EL (cell line): Measurements from ENCODE around the gene STK32A.
A peak's percentile ranks its signal among the peaks of the same experiment; 100 is the strongest.

ENCODE experiments used
- DNase-seq: peaks from one replicate; pipeline ENCODE4 v3.0.0-alpha.2; 2016

STK32A gene

GRCh38 chr5:147267082-147267832, 32.4 kb downstream of the STK32A start:
- DNase-seq: no peak

- DNase-seq: no peak
These were observed 41.7 kb downstream of the STK32A start for GRCh38 chr5:147276497-147276896.

DNA sequence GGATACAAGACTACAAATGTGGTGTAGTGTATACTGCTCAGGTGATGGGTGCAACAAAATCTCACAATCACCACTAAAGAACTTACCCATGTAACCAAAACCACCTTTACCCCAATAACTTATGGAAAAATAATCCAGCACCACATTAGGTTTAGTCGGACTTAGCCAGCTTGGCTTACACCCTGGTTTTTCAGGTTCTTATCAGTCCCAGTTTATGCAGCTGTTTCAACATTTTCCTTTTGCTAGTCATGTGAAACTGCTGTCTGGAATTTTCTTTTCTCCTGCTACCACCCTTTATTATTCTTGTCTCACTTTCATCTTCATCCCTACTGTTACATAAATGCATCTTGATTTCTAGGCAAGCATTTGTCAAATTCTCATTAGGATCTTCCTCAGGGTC, 51.5 kb downstream of the STK32A start:
- DNase-seq: no peak

GRCh38 chr5:147287110-147287509, 52.3 kb downstream of the STK32A start:
- no peak for DNase-seq

GRCh38 chr5:147290261-147290660, 55.4 kb downstream of the STK32A start:
- DNase-seq: no peak

DNA sequence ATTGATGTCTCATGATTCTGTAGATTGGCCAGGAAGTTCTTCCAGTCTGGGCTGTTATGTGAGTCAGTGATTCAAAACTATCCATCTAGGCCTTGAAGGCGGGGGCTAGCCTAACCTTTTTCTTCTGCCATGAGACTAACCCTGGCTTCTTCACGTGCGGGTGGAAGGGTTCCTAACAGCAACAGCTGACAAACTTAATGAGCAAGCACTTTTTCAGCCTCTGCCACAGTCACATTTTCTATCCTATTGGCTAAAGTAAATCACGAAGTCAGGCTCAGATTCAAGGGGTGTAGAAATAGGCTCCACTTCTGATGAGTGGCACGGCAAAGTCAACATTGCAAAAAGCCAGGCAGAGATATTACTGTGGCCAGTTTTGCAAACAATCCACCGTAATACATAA, 68.4 kb downstream of the STK32A start:
- no peak for DNase-seq

GRCh38 chr5:147303976-147304375, 69.2 kb downstream of the STK32A start:
- peak; percentile 76 for DNase-seq

GRCh38 chr5:147305147-147305546, 70.3 kb downstream of the STK32A start:
- no peak for DNase-seq

- no peak for DNase-seq
These were observed 71.5 kb downstream of the STK32A start for GRCh38 chr5:147306351-147306750.

GRCh38 chr5:147307170-147307569, 72.3 kb downstream of the STK32A start:
- no peak for DNase-seq

DNA sequence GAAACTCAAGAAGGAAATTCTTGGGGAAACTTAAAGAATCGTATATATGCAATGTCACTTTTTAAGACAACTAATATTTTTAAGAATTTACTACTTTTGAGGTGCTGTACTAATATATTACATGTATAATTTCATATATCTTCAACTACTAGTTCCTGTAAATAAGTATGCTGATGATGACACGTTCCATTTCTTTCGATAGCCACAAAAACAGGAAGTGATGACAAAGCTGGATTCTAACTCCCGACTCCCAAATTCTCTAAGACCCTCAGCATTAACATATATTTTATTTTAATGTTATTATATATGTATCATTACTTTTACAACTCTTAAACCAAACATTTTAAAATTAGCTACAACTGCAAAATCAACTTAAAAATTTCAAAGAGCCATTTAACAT, 74.8 kb downstream of the STK32A start:
- no peak for DNase-seq

- DNase-seq: peak; percentile 79
These were observed 75.4 kb downstream of the STK32A start for GRCh38 chr5:147310059-147310704.

GRCh38 chr5:147317978-147318684, 83.3 kb downstream of the STK32A start:
- no peak for DNase-seq

DNA sequence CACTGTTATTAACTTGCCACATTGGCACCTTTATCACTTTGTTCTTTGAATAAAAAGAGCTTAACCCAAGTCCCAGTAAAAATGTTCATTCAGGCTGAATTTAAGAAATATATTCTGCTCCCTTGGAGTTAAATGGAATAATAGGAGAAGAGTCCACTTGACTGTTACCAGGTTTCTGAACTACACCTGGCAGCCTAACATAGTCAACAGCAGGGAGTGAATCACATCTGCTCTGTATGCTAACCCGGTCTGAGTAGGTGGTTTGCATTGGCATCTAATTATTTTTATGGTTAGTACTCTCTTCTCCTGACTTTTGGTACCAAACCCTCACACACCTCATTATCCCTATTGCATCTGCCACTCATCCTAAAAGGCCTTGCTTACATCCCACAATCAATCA, 86.7 kb downstream of the STK32A start:
- DNase-seq: no peak

GRCh38 chr5:147327421-147327820, 92.6 kb downstream of the STK32A start:
- DNase-seq: no peak

GRCh38 chr5:147327905-147328304, 93.1 kb downstream of the STK32A start:
- DNase-seq: no peak

DNA sequence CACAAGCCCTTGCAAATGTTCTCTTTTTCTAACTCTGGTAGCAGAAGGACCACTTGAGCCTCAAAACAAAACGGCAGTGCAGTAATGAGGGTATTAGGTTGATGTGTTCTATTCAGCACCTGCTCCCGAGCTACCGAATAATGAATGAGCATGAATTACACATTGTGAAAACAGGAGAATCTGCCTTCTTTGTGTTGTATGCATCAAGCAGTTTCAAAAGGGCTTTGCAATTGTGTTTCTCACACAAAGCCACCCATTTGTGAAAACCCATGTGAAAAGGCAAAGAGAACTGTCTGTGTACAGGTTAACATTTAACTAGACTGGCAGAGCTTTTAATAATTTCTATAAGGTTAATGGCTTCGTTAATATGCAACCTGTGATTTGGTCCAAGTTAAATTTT, 97.8 kb downstream of the STK32A start:
- DNase-seq: no peak

DNA sequence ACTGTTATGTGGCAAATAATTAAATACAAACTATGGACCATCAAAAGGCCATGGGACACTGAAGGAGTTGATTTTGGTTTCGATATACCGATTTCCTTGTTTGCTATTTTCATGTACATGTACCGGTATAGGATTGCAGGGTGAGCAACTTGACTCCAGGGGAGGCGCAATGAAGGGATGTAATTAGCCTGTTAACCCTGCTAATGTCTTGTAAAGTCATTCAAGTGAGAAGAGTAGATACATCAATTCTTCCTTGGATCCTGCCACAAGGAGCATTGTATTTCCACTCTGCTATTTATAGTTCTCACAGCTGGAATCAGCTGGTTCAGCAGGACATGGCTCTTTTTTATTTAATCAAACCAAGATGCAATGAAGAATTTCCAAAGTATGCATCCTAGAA, 102.0 kb downstream of the STK32A start:
- no peak for DNase-seq

GRCh38 chr5:147339313-147339712, 104.5 kb downstream of the STK32A start:
- peak; percentile 2 for DNase-seq

- no peak for DNase-seq
These were observed 106.1 kb downstream of the STK32A start for GRCh38 chr5:147340941-147341340.

DNA sequence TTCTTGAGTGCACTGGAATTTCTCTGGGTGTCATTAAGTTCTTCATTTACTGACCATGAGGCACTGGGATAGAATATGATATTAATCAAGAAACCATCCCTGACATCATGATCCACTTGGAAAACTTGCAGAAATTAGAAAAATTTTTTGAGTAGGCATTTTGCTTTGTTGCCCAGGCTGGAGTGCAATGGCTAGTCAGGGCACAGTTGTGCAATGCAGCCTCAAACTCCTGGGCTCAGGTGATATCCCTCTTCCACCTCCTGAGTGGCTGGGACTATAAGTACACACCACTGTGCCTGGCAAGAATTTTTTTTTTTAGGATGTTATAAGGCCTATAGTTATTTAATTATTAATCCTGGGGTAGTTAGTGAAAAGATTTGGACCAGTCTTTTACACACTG, 106.5 kb downstream of the STK32A start:
- no peak for DNase-seq

DNA sequence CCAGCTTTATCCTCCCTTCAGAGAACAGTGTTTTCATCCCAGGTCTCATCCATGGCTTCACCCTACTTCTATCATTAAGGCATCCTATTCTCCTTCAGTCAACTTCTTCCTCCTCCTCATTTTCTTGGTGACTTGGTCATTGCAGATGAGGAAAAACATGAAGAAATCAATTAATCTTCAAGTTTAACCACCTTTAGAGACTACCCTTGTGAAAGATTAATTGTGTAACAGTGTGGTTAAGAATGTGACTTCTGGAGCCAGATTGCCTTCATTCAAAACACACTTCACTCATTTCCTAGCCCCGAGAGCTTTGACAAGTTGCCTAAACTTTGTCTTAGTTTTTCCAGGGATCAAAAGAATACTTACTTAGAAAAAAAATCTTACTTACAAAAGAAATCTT, 110.0 kb downstream of the STK32A start:
- DNase-seq: no peak

DNA sequence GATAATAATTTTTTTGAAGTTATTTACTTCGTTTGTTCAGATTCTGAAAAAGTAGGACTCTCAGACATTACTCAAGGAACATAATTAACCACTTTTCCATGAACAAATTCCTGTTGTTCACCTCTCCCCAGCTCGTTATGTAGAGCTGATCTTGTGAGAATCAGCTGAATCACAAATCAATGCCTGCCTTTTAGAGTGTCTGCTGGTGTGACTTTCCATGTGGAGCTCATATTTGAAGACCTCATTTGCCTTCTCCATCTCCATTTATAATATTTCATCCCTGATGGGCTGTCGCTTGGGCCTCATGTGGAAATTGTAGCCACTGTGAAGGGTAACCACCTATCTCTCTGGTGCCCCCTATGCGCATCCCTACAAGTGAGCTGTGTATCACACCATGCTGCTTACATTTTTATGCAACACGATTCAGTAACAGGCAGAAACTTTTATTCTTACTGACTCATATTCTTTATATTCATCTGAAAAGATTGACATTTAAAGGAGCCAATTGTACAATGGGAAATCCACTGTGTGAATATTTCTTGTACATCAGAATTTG, 111.3 kb downstream of the STK32A start:
- no peak for DNase-seq

DNA sequence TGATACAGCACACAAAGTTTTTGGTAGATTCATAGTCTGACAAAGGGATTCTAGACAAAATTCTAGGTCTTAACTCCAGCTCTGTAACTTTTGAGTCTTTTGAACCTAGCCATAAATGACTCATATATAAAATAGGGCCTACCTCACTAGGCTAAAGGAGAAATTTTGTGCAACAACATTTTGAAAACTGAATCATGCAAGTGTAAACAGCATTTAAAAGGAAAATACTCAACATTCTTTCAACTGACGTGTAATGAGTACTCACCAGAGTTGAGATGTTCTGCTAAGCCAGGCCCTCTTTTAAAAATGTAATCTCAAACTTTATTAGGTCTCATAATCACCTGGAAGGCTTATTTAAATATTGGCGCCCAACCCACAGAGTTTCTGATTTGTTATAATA, 113.2 kb downstream of the STK32A start:
- no peak for DNase-seq
